GM12878 (cell line): ENCODE measurements around the gene SLC15A3. TPM values are rescaled to one million over a fixed set of nuclear protein-coding genes. Genes with fewer than 3 reads are reported as not detected.

Experiments used
- ATAC-seq: fragments of 200-7000 bp; cut with Tn5 transposase; 3 replicates; pipeline ENCODE4 v1.9.1; 2020; ENCODE audit warnings: mild to moderate bottlenecking, moderate library complexity
- BruUV-seq: library from RNA; stranded (reverse); fragments of 400-500 nt; replicated peaks from 2 replicates; lab custom pipeline; 2021; lab: Mats Ljungman, UMichigan
- CTCF ChIA-PET: fragments of 300-600 bp; sonication (Branson Sonifier 250); formaldehyde crosslinking; extraction: SDS; loops from one replicate; lab custom pipeline; 2021; ENCODE audit warnings: inconsistent platforms; lab: Yijun Ruan, JAX
- POLR2A ChIA-PET: fragments of 350-600 bp; formaldehyde crosslinking; extraction: SDS; loops from one replicate; lab custom pipeline; 2021; ENCODE audit warnings: inconsistent platforms; lab: Charles Lee
- RAD21 ChIA-PET: fragments of 300-600 bp; sonication (Branson Sonifier 250); formaldehyde crosslinking; loops from one replicate; lab custom pipeline; 2023; ENCODE audit warnings: antibody characterized with exemption; ENCODE audit not compliant: unreplicated experiment; lab: Charles Lee
- SMC1A ChIA-PET: fragments of 300-600 bp; sonication (Branson Sonifier 250); formaldehyde crosslinking; loops from one replicate; lab custom pipeline; 2023; ENCODE audit not compliant: unreplicated experiment, uncharacterized antibody; lab: Charles Lee
- DNase-seq: peaks from one replicate; pipeline ENCODE4 v3.0.0-alpha.2; 2011; ENCODE audit warnings: low read depth, low spot score
- FAIRE-seq: peaks from 3 replicates; lab custom pipeline; 2011; peaks lifted over from hg19 to GRCh38; lab: Jason Lieb, UNC
- H2AFZ ChIP-seq: 2 replicates; pipeline ENCODE4 v1.6.0; 2011; ENCODE audit warnings: low read depth, low read length, control low read depth; ENCODE audit not compliant: control insufficient read depth
- H3K27ac ChIP-seq: 2 replicates; pipeline ENCODE4 v1.5.1; 2011; ENCODE audit warnings: control low read depth; ENCODE audit not compliant: control insufficient read depth, insufficient read depth
- H3K27me3 ChIP-seq, 2 experiments: replicated peaks in 1 of 2; 2 replicates each; pipeline versions ENCODE4 v1.6.0 to v1.6.1; 2011; ENCODE audit warnings: low read length in 1 of 2; ENCODE audit not compliant: control insufficient read depth in 2 of 2, insufficient read depth in 2 of 2
- H3K36me3 ChIP-seq, 2 experiments: 2 replicates each; pipeline ENCODE4 v1.5.1; 2011; ENCODE audit warnings: low read length in 1 of 2; ENCODE audit not compliant: control insufficient read depth in 2 of 2, insufficient read depth in 2 of 2
- H3K4me1 ChIP-seq: 2 replicates; pipeline ENCODE4 v1.6.1; 2011; ENCODE audit warnings: mild to moderate bottlenecking, low read length, moderate library complexity, mixed read lengths; ENCODE audit not compliant: control insufficient read depth, insufficient read depth
- H3K4me2 ChIP-seq: 2 replicates; pipeline ENCODE4 v1.6.0; 2011; ENCODE audit warnings: control low read depth; ENCODE audit not compliant: control insufficient read depth, insufficient read depth
- H3K4me3 ChIP-seq: fragments of 200-600 bp; sonication (generic); 2 replicates; pipeline ENCODE4 v1.5.1; 2016
- H3K79me2 ChIP-seq: 2 replicates; pipeline ENCODE4 v1.6.0; 2011; ENCODE audit warnings: low read length; ENCODE audit not compliant: control insufficient read depth, insufficient read depth
- H3K9ac ChIP-seq: 2 replicates; pipeline ENCODE4 v1.8.0; 2011; ENCODE audit warnings: low read length, control low read depth, mixed read lengths; ENCODE audit not compliant: control insufficient read depth, insufficient read depth
- H3K9me3 ChIP-seq: replicated peaks from 3 replicates; pipeline ENCODE4 v1.5.1; 2011; ENCODE audit warnings: mild to moderate bottlenecking, low read length; ENCODE audit not compliant: control insufficient read depth, insufficient read depth
- H4K20me1 ChIP-seq: 2 replicates; pipeline ENCODE4 v1.6.0; 2011; ENCODE audit not compliant: control insufficient read depth, insufficient read depth
- ASH2L ChIP-seq: fragments of 300-600, 200-600 bp; sonication (generic); IDR thresholded peaks from 2 replicates; pipeline ENCODE4 v1.6.1; 2017; ENCODE audit warnings: low read depth, mild to moderate bottlenecking, borderline replicate concordance
- CHD1 ChIP-seq: IDR thresholded peaks from 2 replicates; pipeline ENCODE4 v1.6.1; 2012; ENCODE audit warnings: low read depth, low read length, improper control_type of control experiment
- EP300 ChIP-seq, 2 experiments: fragments of 150-350 bp in 1 of 2; IDR thresholded peaks; 2 replicates each; pipeline ENCODE4 v1.6.1; 2011 to 2012; ENCODE audit warnings: low read depth in 2 of 2, low read length in 2 of 2, borderline replicate concordance in 1 of 2, improper control_type of control experiment in 1 of 2, inconsistent platforms in 1 of 2; ENCODE audit not compliant: control insufficient read depth in 1 of 2
- ETV6 ChIP-seq, 2 experiments: fragments of 450-650 bp in 1 of 2; IDR thresholded peaks in 1 of 2; conservative IDR thresholded peaks in 1 of 2; 2 replicates each; pipeline ENCODE4 v1.6.1; 2014; ENCODE audit warnings: antibody characterized with exemption in 1 of 2, borderline replicate concordance in 1 of 2, low read depth in 1 of 2, mild to moderate bottlenecking in 1 of 2, moderate library complexity in 1 of 2
- IRF5 ChIP-seq: fragments of 450-650 bp; IDR thresholded peaks from 2 replicates; pipeline ENCODE4 v1.6.1; 2017; ENCODE audit warnings: borderline replicate concordance
- MAX ChIP-seq: IDR thresholded peaks from 2 replicates; pipeline ENCODE4 v1.6.1; 2012; ENCODE audit warnings: low read depth, low read length, improper control_type of control experiment
- MXI1 ChIP-seq: fragments of 150-350 bp; IDR thresholded peaks from 2 replicates; pipeline ENCODE4 v1.6.1; 2011; ENCODE audit warnings: low read depth, mild to moderate bottlenecking, inconsistent platforms, low read length, improper control_type of control experiment
- PAX8 ChIP-seq: fragments of 450-650 bp; IDR thresholded peaks from 2 replicates; pipeline ENCODE4 v1.6.1; 2017; ENCODE audit warnings: mild to moderate bottlenecking, moderate library complexity
- PBX3 ChIP-seq: IDR thresholded peaks from 2 replicates; pipeline ENCODE4 v1.6.1; 2011; ENCODE audit warnings: mild to moderate bottlenecking, low read depth, low read length, moderate library complexity; ENCODE audit not compliant: insufficient replicate concordance
- PML ChIP-seq: IDR thresholded peaks from 2 replicates; pipeline ENCODE4 v1.6.1; 2012; ENCODE audit warnings: low read length, inconsistent platforms
- RFX5 ChIP-seq: IDR thresholded peaks from 2 replicates; pipeline ENCODE4 v1.6.1; 2011; ENCODE audit warnings: low read depth, low read length, improper control_type of control experiment
- STAT1 ChIP-seq: fragments of 450-650 bp; conservative IDR thresholded peaks from 2 replicates; pipeline ENCODE4 v1.6.1; 2014; ENCODE audit warnings: antibody characterized with exemption, mild to moderate bottlenecking
- TARDBP ChIP-seq: IDR thresholded peaks from 2 replicates; pipeline ENCODE4 v1.6.1; 2016; ENCODE audit warnings: borderline replicate concordance
- ZNF687 ChIP-seq: fragments of 450-650 bp; IDR thresholded peaks from 2 replicates; pipeline ENCODE4 v1.6.1; 2017; ENCODE audit warnings: mild to moderate bottlenecking, moderate library complexity
- ZZZ3 ChIP-seq: IDR thresholded peaks from 2 replicates; pipeline ENCODE4 v1.6.1; 2011; ENCODE audit warnings: low read depth; ENCODE audit not compliant: control insufficient read depth, insufficient read length
- WGBS: methylation state at CpG from one replicate; pipeline ENCODE4 v1.1.6; 2016; ENCODE audit warnings: low lambda C conversion rate; ENCODE audit not compliant: insufficient replicate concordance, insufficient coverage; ENCODE audit errors: missing lambda C conversion rate; 5-methylcytosine and 5-hydroxymethylcytosine counted together
- in situ Hi-C: fragments of 300-500 bp; cut with MboI; formaldehyde crosslinking; loops from 9 replicates; pipeline ENCODE4 v1.14.3; 2018; ENCODE audit warnings: mixed read lengths
- intact Hi-C: fragments of 100-400 bp; cut with micrococcal nuclease; formaldehyde crosslinking; loops from one replicate; pipeline ENCODE4 v1.14.2; 2022; ENCODE audit not compliant: unreplicated experiment
- polyA plus RNA-seq, 11 experiments: library from polyadenylated mRNA; depleted of rRNA in 4 of 11; unstranded in 6 of 11; stranded (reverse) in 5 of 11; fragments of >200 nt; fragmentation: Nextera tagmentation in 4 of 11; fragmentation: Illumina TruSeq in 1 of 11; extraction: Ambion mirVana in 4 of 11; extraction: Trizol in 1 of 11; gene quantifications; 1 replicate in 1 of 11; 2 replicates in 10 of 11; pipeline versions ENCODE4 v1.2.1 to v1.2.3, GENCODE V29; 2011 to 2016; ENCODE audit warnings: inconsistent platforms in 2 of 11, missing spikeins in 2 of 11, low read depth in 1 of 11
- total RNA-seq, 4 experiments: library from RNA; depleted of rRNA in 3 of 4; stranded (reverse); fragments of >200 nt in 3 of 4; fragmentation: Illumina TruSeq in 1 of 4; extraction: Trizol in 1 of 4; gene quantifications; 2 replicates each; pipeline versions ENCODE4 v1.2.1 to v1.2.3, GENCODE V29; 2013 to 2021

The SLC15A3 gene
- total and polyA plus RNA-seq, 10 of the 15 experiments (the other 5 are each of a cell fraction or from before 2014, with no cell fraction given): 17.7 to 102 (median 55.8) TPM

GRCh38 chr11:60914633-60915247 is 37.2 kb downstream of the SLC15A3 start:
- DNase-seq: no peak
- RAD21 ChIA-PET: interaction anchor here (0.5 to 5.9 kb wide), 30 partner anchors 9 to 884 kb away, joined by 3 to 43 read pairs (median 4); partner anchors contain the start of genes PRPF19 and TMEM132A
- intact Hi-C loops (loop anchor here (2.0 kb wide), 2 partner anchors 38 to 146 kb away; partner anchors contain the start of gene SLC15A3), in situ Hi-C loops (no loop called here)
- peaks cover 38% of the 10 kb centered on the region for H3K79me2 ChIP-seq
- peaks cover 0 to 6% of the 10 kb centered on the region in 2 experiments; a peak in 2 of 4 replicates for H3K36me3 ChIP-seq
- under 1% methylated on average over 31 of the region's 31 CpGs for WGBS
- CTCF ChIA-PET: interaction anchor here (0.8 to 4.5 kb wide), 28 partner anchors 9 to 478 kb away, joined by 3 to 46 read pairs (median 7); partner anchors contain the start of genes PRPF19, TMEM132A and TMEM216
- BruUV-seq: no TSS peak
- no peaks in the 10 kb centered on the region for H4K20me1 ChIP-seq
- peak overlapping the region; percentile 100 for H2AFZ ChIP-seq
- H3K27me3 ChIP-seq: no peaks in the 10 kb centered on the region
- H3K4me3 ChIP-seq: peak overlapping the region; percentile 82
- POLR2A ChIA-PET: interaction anchor here (0.6 to 3.2 kb wide), 16 partner anchors 9 to 1299 kb away, joined by 3 to 11 read pairs (median 3); partner anchors contain the start of gene OSBP
- ATAC-seq: peak; percentile 31
- peak overlapping the region; percentile 94 for H3K27ac ChIP-seq
- peak overlapping the region; percentile 85 for H3K9ac ChIP-seq
- FAIRE-seq: no peak
- peak overlapping the region; percentile 99 for H3K4me2 ChIP-seq
- H3K9me3 ChIP-seq: no peaks in the 10 kb centered on the region
- peaks cover 58% of the 10 kb centered on the region for H3K4me1 ChIP-seq
- SMC1A ChIA-PET: interaction anchor here (0.6 to 5.9 kb wide), 26 partner anchors 9 to 478 kb away, joined by 3 to 76 read pairs (median 8); partner anchors contain the start of genes CD6, MS4A1, PRPF19 and SLC15A3
- no peak for TF ChIP-seq ZZZ3
- TF ChIP-seq PBX3: no peak
- no peak for TF ChIP-seq CHD1
- peak; percentile 6; the same call in 1 of the 2 replicates for TF ChIP-seq ZNF687
- TF ChIP-seq IRF5: no peak
- no peak for TF ChIP-seq ASH2L
- no peak for TF ChIP-seq PML
- TF ChIP-seq ETV6 (conservative IDR thresholded peaks at IDR 0.05 in 1 of 2, IDR thresholded peaks at IDR 0.05 in 1 of 2; ENCODE audit: borderline replicate concordance in 1 of 2, low read depth in 1 of 2): no peak; a peak in 1 of 4 replicates
- no peak for TF ChIP-seq TARDBP
- no peak for TF ChIP-seq EP300 (IDR thresholded peaks at IDR 0.05; ENCODE audit: borderline replicate concordance in 1 of 2, control insufficient read depth in 1 of 2, low read depth in 2 of 2, low read length in 2 of 2)
- TF ChIP-seq PAX8: no peak
- peak; percentile 20; the same call in 1 of the 2 replicates for TF ChIP-seq MXI1
- TF ChIP-seq MAX: peak; percentile 44; the same call in 1 of the 2 replicates
- TF ChIP-seq RFX5: no peak
- TF ChIP-seq STAT1: no peak
